HEK293 (cell line): Measurements from ENCODE around the gene PTX4.

Source experiments
- CTCF ChIA-PET: fragments of 350-600 bp; formaldehyde crosslinking; extraction: SDS; loops from one replicate; lab custom pipeline; 2021; ENCODE audit warnings: antibody characterized with exemption; lab: Yijun Ruan, JAX
- POLR2A ChIA-PET: fragments of 300-600 bp; formaldehyde crosslinking; extraction: SDS; loops from one replicate; lab custom pipeline; 2020; ENCODE audit warnings: antibody characterized with exemption, inconsistent platforms; lab: Yijun Ruan, JAX
- H3K27ac ChIP-seq: fragments of 200-500 bp; sonication (Bioruptor generic); 2 replicates; pipeline ENCODE4 v1.5.1; 2014; ENCODE audit warnings: low read depth, low read length, control low read depth, inconsistent platforms; ENCODE audit errors: extremely low read depth
- H3K36me3 ChIP-seq, 2 experiments: fragments of 200-500 bp in 1 of 2; sonication (Bioruptor generic) in 1 of 2; 1 replicate in 1 of 2; 2 replicates in 1 of 2; pipeline ENCODE4 v1.5.1; 2014 to 2017; ENCODE audit warnings: inconsistent platforms in 2 of 2, low read length in 2 of 2; ENCODE audit not compliant: control insufficient read depth in 2 of 2, insufficient read depth in 1 of 2
- H3K4me1 ChIP-seq: fragments of 200-500 bp; sonication (Bioruptor generic); 2 replicates; pipeline ENCODE4 v1.5.1; 2014; ENCODE audit warnings: mild to moderate bottlenecking, low read length, inconsistent platforms; ENCODE audit not compliant: control insufficient read depth, insufficient read depth
- H3K4me3 ChIP-seq: 2 replicates; pipeline ENCODE4 v1.5.1; 2011; ENCODE audit warnings: low read depth, mild to moderate bottlenecking, control low read depth, low read length, moderate library complexity
- H3K9me3 ChIP-seq: fragments of 200-500 bp; sonication (Bioruptor generic); 2 replicates; pipeline ENCODE4 v1.5.1; 2014; ENCODE audit warnings: low read depth, low read length, inconsistent platforms; ENCODE audit not compliant: control insufficient read depth, insufficient read depth
- EGR2 ChIP-seq: fragments of 450-650 bp; formaldehyde crosslinking; IDR thresholded peaks from 2 replicates; pipeline ENCODE4 v1.5.1; 2016; ENCODE audit warnings: low read depth, missing biosample characterization, missing genetic modification characterization
- HOXC10 ChIP-seq: sonication (generic); formaldehyde crosslinking; IDR thresholded peaks from 2 replicates; pipeline ENCODE4 v1.8.1; 2023; ENCODE audit warnings: mild to moderate bottlenecking, missing genetic modification reagents
- ZNF132 ChIP-seq: fragments of 450-650 bp; formaldehyde crosslinking; IDR thresholded peaks from 2 replicates; pipeline ENCODE4 v1.5.1; 2017; ENCODE audit warnings: missing biosample characterization, missing genetic modification characterization, borderline replicate concordance
- ZNF2 ChIP-seq: fragments of 450-650 bp; formaldehyde crosslinking; IDR thresholded peaks from 2 replicates; pipeline ENCODE4 v1.5.1; 2016; ENCODE audit warnings: missing biosample characterization, missing genetic modification characterization
- ZNF202 ChIP-seq: fragments of 450-650 bp; formaldehyde crosslinking; IDR thresholded peaks from 2 replicates; pipeline ENCODE4 v1.5.1; 2016; ENCODE audit warnings: missing biosample characterization, missing genetic modification characterization, borderline replicate concordance
- ZNF214 ChIP-seq: fragments of 450-650 bp; formaldehyde crosslinking; IDR thresholded peaks from 2 replicates; pipeline ENCODE4 v1.5.1; 2017; ENCODE audit warnings: missing biosample characterization, mild to moderate bottlenecking, missing genetic modification characterization, borderline replicate concordance
- ZNF24 ChIP-seq: fragments of 450-650 bp; formaldehyde crosslinking; IDR thresholded peaks from 2 replicates; pipeline ENCODE4 v1.5.1; 2016; ENCODE audit warnings: missing biosample characterization, missing genetic modification characterization
- ZNF341 ChIP-seq: fragments of 450-650 bp; formaldehyde crosslinking; IDR thresholded peaks from 2 replicates; pipeline ENCODE4; 2016; ENCODE audit warnings: low read depth, missing biosample characterization, missing genetic modification characterization
- ZNF366 ChIP-seq: fragments of 450-650 bp; formaldehyde crosslinking; conservative IDR thresholded peaks from 2 replicates; pipeline ENCODE4 v1.5.1; 2016; ENCODE audit warnings: missing biosample characterization, missing genetic modification characterization
- ZNF473 ChIP-seq: fragments of 450-650 bp; formaldehyde crosslinking; IDR thresholded peaks from 2 replicates; pipeline ENCODE4 v1.5.1; 2017; ENCODE audit warnings: missing biosample characterization, missing genetic modification characterization
- ZNF596 ChIP-seq: fragments of 450-650 bp; IDR thresholded peaks from 2 replicates; pipeline ENCODE4 v1.5.0; 2018; ENCODE audit warnings: missing biosample characterization, mild to moderate bottlenecking, missing genetic modification characterization, moderate library complexity
- ZNF624 ChIP-seq: fragments of 450-650 bp; formaldehyde crosslinking; IDR thresholded peaks from 2 replicates; pipeline ENCODE4 v1.5.1; 2017; ENCODE audit warnings: missing biosample characterization, missing genetic modification characterization
- ZNF692 ChIP-seq: fragments of 450-650 bp; formaldehyde crosslinking; IDR thresholded peaks from 2 replicates; pipeline ENCODE4 v1.5.1; 2016; ENCODE audit warnings: missing biosample characterization, missing genetic modification characterization
- TF ChIP-seq, protein P1 (sequence below): fragments of 450-650 bp; formaldehyde crosslinking; IDR thresholded peaks from 2 replicates; pipeline ENCODE4 v1.5.1; 2016; ENCODE audit warnings: missing biosample characterization, missing genetic modification characterization
- TF ChIP-seq, protein P2 (sequence below): fragments of 450-650 bp; formaldehyde crosslinking; IDR thresholded peaks from 2 replicates; pipeline ENCODE4 v1.5.1; 2017; ENCODE audit warnings: missing biosample characterization, missing genetic modification characterization
- TF ChIP-seq, protein P3 (sequence below): fragments of 450-650 bp; formaldehyde crosslinking; IDR thresholded peaks from 2 replicates; pipeline ENCODE4 v1.5.1; 2016; ENCODE audit warnings: missing biosample characterization, missing genetic modification characterization
- TF ChIP-seq, protein P4 (sequence below): fragments of 450-650 bp; formaldehyde crosslinking; IDR thresholded peaks from 2 replicates; pipeline ENCODE4 v1.5.1; 2016; ENCODE audit warnings: missing biosample characterization, missing genetic modification characterization, borderline replicate concordance
- TF ChIP-seq, protein P5 (sequence below): fragments of 450-650 bp; formaldehyde crosslinking; IDR thresholded peaks from 2 replicates; pipeline ENCODE4 v1.5.1; 2016; ENCODE audit warnings: missing biosample characterization, missing genetic modification characterization

PTX4 gene

DNA sequence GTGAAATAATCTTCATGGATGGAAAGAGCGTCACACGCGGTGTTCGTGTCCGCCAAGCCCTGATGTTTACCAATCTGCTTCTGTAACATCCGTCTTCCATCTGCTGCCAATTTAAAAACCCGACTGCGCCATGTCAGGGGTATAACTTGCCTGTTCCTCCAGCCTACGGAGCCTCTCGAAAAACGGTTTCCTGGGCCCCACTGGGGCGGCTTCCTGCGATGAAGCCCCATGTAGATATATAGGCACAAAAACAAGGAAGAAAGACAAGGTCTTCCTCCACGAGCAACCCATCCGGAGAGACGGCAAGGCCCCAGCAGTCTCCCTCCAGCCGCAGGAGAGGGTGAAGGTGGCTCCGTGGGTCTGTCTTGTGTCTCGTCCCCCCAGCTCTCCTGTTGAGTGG lies at the start of gene PTX4:
TSS of gene PTX4 (minus strand) at position 326 of the 400 bp plus-strand sequence. CDS start at position 291, 35 bp downstream.
- H3K36me3 ChIP-seq: no peaks in the 10 kb centered on the region
- no peaks in the 10 kb centered on the region for H3K9me3 ChIP-seq
- H3K27ac ChIP-seq: no peak within 1 kb of the TSS
- POLR2A ChIA-PET: no interaction called here
- CTCF ChIA-PET: no interaction called here
- 0 out of 2 replicates have a peak, but pooled peaks cover 2% of the 10 kb centered on the region for H3K4me1 ChIP-seq
- TF ChIP-seq, protein P1, sequence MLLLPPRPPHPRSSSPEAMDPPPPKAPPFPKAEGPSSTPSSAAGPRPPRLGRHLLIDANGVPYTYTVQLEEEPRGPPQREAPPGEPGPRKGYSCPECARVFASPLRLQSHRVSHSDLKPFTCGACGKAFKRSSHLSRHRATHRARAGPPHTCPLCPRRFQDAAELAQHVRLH (tag by site-specific recombination): no peak
- no peak for TF ChIP-seq ZNF473 (tag by site-specific recombination)
- TF ChIP-seq ZNF596: no peak
- TF ChIP-seq ZNF132 (tag by site-specific recombination): no peak
- TF ChIP-seq ZNF366 (tag by site-specific recombination): no peak
- H3K4me3 ChIP-seq: no peak within 1 kb of the TSS

DNA sequence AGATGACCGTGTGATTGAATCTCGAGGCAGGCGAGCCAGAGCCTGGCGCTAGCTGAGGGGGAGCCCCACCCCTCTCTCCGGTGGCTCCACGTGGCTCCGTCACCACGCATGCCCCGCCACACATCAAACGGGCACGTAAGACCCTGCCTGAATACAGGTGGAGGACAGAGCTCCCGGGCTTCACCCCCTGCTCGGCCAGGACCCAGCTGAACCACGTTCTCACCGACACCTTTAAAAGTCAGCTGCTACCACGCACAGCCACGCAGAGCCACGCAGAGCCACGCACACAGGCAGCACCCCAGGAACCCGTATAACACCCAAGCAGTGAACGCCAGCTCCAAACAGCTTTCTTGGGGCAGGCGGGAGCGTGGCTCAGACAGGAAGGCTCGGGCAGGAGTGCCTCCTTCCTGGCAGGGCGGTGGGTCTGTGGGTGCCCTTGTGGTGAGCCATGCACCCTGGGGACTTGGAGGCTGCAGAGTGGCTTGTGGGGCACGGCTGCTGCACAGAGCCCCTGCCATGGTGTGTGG lies 49.1 kb upstream of the PTX4 start:
- Histone ChIP-seq H3K36me3 (no peaks in the 10 kb centered on the region), H3K27ac (no peak overlapping the region), H3K9me3 (no peaks in the 10 kb centered on the region), H3K4me3 (no peak overlapping the region), H3K4me1 (no peaks in the 10 kb centered on the region)
- TF ChIP-seq, protein P2, sequence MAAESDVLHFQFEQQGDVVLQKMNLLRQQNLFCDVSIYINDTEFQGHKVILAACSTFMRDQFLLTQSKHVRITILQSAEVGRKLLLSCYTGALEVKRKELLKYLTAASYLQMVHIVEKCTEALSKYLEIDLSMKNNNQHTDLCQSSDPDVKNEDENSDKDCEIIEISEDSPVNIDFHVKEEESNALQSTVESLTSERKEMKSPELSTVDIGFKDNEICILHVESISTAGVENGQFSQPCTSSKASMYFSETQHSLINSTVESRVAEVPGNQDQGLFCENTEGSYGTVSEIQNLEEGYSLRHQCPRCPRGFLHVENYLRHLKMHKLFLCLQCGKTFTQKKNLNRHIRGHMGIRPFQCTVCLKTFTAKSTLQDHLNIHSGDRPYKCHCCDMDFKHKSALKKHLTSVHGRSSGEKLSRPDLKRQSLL: no peak
- no peak for TF ChIP-seq ZNF366 (tag by site-specific recombination)
- TF ChIP-seq ZNF692 (tag by site-specific recombination): no peak
- no peak for TF ChIP-seq HOXC10 (CRISPR knock-in tag)
- no peak for TF ChIP-seq ZNF624
- TF ChIP-seq, protein P3, sequence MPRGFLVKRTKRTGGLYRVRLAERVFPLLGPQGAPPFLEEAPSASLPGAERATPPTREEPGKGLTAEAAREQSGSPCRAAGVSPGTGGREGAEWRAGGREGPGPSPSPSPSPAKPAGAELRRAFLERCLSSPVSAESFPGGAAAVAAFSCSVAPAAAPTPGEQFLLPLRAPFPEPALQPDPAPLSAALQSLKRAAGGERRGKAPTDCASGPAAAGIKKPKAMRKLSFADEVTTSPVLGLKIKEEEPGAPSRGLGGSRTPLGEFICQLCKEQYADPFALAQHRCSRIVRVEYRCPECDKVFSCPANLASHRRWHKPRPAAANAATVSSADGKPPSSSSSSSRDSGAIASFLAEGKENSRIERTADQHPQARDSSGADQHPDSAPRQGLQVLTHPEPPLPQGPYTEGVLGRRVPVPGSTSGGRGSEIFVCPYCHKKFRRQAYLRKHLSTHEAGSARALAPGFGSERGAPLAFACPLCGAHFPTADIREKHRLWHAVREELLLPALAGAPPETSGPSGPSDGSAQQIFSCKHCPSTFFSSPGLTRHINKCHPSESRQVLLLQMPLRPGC (tag by site-specific recombination): no peak
- no peak for TF ChIP-seq EGR2 (tag by site-specific recombination)
- TF ChIP-seq, protein P4, sequence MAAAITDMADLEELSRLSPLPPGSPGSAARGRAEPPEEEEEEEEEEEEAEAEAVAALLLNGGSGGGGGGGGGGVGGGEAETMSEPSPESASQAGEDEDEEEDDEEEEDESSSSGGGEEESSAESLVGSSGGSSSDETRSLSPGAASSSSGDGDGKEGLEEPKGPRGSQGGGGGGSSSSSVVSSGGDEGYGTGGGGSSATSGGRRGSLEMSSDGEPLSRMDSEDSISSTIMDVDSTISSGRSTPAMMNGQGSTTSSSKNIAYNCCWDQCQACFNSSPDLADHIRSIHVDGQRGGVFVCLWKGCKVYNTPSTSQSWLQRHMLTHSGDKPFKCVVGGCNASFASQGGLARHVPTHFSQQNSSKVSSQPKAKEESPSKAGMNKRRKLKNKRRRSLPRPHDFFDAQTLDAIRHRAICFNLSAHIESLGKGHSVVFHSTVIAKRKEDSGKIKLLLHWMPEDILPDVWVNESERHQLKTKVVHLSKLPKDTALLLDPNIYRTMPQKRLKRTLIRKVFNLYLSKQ: no peak
- TF ChIP-seq ZNF132 (tag by site-specific recombination): no peak
- TF ChIP-seq ZNF24: no peak
- TF ChIP-seq ZNF2 (tag by site-specific recombination): no peak
- no peak for TF ChIP-seq ZNF341 (tag by site-specific recombination)
- TF ChIP-seq, protein P5, sequence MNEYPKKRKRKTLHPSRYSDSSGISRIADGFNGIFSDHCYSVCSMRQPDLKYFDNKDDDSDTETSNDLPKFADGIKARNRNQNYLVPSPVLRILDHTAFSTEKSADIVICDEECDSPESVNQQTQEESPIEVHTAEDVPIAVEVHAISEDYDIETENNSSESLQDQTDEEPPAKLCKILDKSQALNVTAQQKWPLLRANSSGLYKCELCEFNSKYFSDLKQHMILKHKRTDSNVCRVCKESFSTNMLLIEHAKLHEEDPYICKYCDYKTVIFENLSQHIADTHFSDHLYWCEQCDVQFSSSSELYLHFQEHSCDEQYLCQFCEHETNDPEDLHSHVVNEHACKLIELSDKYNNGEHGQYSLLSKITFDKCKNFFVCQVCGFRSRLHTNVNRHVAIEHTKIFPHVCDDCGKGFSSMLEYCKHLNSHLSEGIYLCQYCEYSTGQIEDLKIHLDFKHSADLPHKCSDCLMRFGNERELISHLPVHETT (tag by site-specific recombination): no peak
- TF ChIP-seq ZNF214 (tag by site-specific recombination): no peak
- no peak for TF ChIP-seq ZNF202 (tag by site-specific recombination)
- ChIA-PET CTCF (interaction anchor here (0.6 to 0.9 kb wide), 2 partner anchors 12 to 28 kb away, joined by 3 read pairs; no protein-coding TSS in a partner anchor), POLR2A (no interaction called here)
